Ovary (tissue), 9 donors: ENCODE results near the gene CASD1. TPM values are rescaled to one million over a fixed set of nuclear protein-coding genes. Genes with fewer than 3 reads are reported as not detected.

Source experiments
- DNase-seq, 5 donors: peaks; one replicate each; pipeline ENCODE4 v3.0.0-alpha.2; 2019 to 2020
- H3K27ac ChIP-seq, 2 donors: fragments of 200-600 bp; one replicate each; pipeline versions ENCODE4 v1.5.1 to v1.8.0; 2019 to 2022
- H3K27me3 ChIP-seq: fragments of 200-600 bp; one replicate; pipeline ENCODE4 v1.8.0; 2022
- H3K36me3 ChIP-seq: fragments of 200-600 bp; sonication (generic); one replicate; pipeline ENCODE4 v1.5.1; 2019
- H3K4me1 ChIP-seq: one replicate; pipeline ENCODE4 v1.8.1; 2013; ENCODE audit warnings: mild to moderate bottlenecking, moderate library complexity; ENCODE audit not compliant: insufficient read depth
- H3K4me3 ChIP-seq: fragments of 200-600 bp; sonication (generic); one replicate; pipeline ENCODE4 v1.5.1; 2017
- H3K9me3 ChIP-seq, 2 donors: fragments of 200-600 bp in 1 of 2; sonication (generic) in 1 of 2; one replicate each; pipeline versions ENCODE4 v1.5.1 to v1.8.1; 2013 to 2019; ENCODE audit warnings: mild to moderate bottlenecking in 1 of 2, moderate library complexity in 1 of 2
- EP300 ChIP-seq: sonication (generic); formaldehyde crosslinking; IDR thresholded peaks from one replicate; pipeline ENCODE4 v1.6.1; 2017; ENCODE audit warnings: antibody characterized with exemption
- POLR2A ChIP-seq: fragments of 450-650 bp; IDR thresholded peaks from one replicate; pipeline ENCODE4 v1.6.1; 2017; ENCODE audit warnings: antibody characterized with exemption, mild to moderate bottlenecking, moderate library complexity
- WGBS, 3 donors: extraction: QIAGEN DNeasy Blood & Tissue Kit in 1 of 3; methylation state at CpG; one replicate each; pipeline versions ENCODE4 v1.1.5 to v1.1.7; 2013 to 2017; 5-methylcytosine and 5-hydroxymethylcytosine counted together
- intact Hi-C, 4 donors: fragments of 100-400 bp; cut with DNase I; formaldehyde crosslinking; loops; one replicate each; pipeline versions ENCODE4 v1.11.0 to v1.15.1; 2022 to 2023
- polyA plus RNA-seq, 2 donors: library from polyadenylated mRNA; stranded (reverse); fragments of 200-250 nt in 1 of 2; fragments of 350-450 nt in 1 of 2; fragmentation: Illumina TruSeq in 1 of 2; extraction: RNeasy Lipid Tissue Mini Kit (QIAGEN cat#74804) in 1 of 2; gene quantifications; one replicate each; pipeline ENCODE4 v1.2.3, GENCODE V29; 2013 to 2014
- total RNA-seq, 7 donors: library from RNA; depleted of rRNA in 2 of 7; stranded (reverse); fragments of >200 nt in 2 of 7; fragmentation: NEBNext Ultra II Directional in 3 of 7; extraction: Animal tissue kit (Norgen Biotek cat#: 25700) in 3 of 7; gene quantifications; one replicate each; pipeline versions ENCODE4 v1.1.0 to v1.2.4, GENCODE V29; 2016 to 2023
- TF ChIP-seq, protein P1 (sequence below), 3 donors: fragments of 450-650 bp in 2 of 3; fragments of 200-600 bp in 1 of 3; IDR thresholded peaks; one replicate each; pipeline versions ENCODE4 v1.5.1 to v1.8.0; 2016 to 2022; ENCODE audit warnings: antibody characterized with exemption in 3 of 3, mild to moderate bottlenecking in 1 of 3
- donor health status: DM: no; HTN: no; CAD: no; lungs with moderate emphysema.
- donor health status: DM: no; HTN: no; CAD: no.
- donor health status: Bipolar disorder and iron deficiency.
- donor health status: DM: yes; HTN: yes; CAD: no.
- donor health status: DM: no; HTN: no; CAD: no.
- donor health status: DM: yes; HTN: yes; CAD: no.

Gene CASD1
- total and polyA plus RNA-seq, 9 donors: 16.7 to 32.1 (median 23.3) TPM

DNA sequence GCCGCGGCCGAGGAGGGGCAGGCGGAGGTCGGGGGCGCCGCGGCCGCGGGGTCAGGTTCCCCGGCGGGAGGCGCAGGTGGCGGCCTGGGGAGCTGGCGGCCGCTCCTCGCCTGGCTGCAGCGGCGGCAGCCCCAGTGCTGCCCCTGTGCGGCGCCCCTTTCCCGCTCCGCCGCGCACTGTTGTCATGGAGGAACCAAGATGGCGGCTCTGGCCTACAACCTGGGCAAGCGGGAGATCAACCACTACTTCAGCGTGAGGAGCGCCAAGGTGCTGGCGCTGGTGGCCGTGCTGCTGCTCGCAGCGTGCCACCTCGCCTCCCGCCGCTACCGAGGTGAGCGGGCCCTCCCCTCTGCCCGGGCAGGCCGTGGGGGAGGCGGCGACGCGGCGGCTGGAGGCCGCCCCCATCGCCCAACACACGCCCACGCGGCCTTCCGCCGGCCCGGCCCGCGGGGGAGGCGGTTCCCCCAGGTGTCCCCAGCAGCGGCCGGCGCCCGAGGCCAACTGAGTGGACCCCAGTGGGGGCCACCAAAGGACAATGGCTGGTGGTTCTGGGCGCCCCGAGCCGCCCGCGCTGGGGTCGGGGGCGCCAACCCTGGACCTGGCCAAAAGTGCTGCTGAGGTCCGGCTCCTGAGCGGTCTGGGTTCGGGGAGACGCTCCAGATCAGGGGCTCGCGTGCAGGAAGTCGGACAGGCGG lies 425 bp downstream of the CASD1 start:
- Histone ChIP-seq H3K36me3 (no peaks in the 10 kb centered on the region), H3K4me3 (peak overlapping the region; percentile 50), H3K27ac (peak overlapping the region; percentile 95 to 96), H3K4me1 (peaks cover 5% of the 10 kb centered on the region), H3K27me3 (no peaks in the 10 kb centered on the region), H3K9me3 (no peaks in the 10 kb centered on the region)
- WGBS, 3 donors: 1% methylated on average over 29 to 74 of the region's 75 CpGs
- intact Hi-C loops: no loop called here
- peak; percentile 68 to 79 (median 77) for DNase-seq
- TF ChIP-seq, protein P1, sequence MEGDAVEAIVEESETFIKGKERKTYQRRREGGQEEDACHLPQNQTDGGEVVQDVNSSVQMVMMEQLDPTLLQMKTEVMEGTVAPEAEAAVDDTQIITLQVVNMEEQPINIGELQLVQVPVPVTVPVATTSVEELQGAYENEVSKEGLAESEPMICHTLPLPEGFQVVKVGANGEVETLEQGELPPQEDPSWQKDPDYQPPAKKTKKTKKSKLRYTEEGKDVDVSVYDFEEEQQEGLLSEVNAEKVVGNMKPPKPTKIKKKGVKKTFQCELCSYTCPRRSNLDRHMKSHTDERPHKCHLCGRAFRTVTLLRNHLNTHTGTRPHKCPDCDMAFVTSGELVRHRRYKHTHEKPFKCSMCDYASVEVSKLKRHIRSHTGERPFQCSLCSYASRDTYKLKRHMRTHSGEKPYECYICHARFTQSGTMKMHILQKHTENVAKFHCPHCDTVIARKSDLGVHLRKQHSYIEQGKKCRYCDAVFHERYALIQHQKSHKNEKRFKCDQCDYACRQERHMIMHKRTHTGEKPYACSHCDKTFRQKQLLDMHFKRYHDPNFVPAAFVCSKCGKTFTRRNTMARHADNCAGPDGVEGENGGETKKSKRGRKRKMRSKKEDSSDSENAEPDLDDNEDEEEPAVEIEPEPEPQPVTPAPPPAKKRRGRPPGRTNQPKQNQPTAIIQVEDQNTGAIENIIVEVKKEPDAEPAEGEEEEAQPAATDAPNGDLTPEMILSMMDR (IDR thresholded peaks at IDR 0.05): no peak
- no peak for TF ChIP-seq POLR2A
- no peak for TF ChIP-seq EP300

DNA sequence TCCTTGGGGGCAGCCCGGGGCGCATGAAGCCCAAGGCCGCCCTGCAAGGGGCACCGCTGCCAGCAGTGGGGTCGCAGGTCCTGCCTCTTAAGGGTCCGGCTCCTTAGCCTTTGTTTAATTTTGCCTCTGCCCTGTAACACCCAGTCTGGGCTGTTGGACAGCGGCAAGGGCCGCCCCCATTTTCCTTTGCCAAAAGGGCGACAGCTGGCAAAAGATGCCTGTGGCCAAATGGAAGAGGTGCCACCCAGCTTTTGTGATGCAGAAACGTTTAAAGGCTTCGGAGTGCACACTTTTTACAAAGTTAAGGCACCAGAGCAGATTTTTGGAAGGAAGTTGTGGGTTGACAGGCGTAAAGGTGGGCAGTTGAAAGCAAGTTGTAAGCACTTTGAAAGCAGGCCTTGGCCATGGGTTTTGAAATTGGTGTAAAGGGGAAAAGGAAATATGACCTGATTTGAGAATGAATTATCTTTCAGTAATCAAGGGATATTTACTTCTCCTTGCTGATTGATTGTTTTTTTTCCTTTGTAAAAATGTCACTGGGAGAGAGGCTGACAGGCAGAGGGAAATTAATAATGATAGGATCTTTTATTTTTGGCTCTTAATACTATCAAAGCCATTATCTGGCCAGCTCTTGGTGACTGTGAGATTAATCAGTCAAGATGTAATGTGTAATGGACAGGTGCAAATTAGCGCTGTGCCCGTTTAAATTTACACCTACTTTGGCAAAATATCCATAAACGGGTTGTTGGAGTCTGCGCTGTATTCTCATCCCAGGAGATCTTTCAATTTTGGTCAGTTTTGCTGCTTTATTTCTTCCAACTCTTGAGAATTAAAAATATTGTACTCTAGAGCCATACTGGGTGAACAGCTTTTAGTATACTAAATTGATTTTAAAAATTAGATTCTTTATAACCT lies 1.2 kb downstream of the CASD1 start:
- intact Hi-C loops: no loop called here
- WGBS, 3 donors: 17 to 22% (median 19%) methylated on average over 16 of the region's 16 CpGs

GRCh38 chr7:94511718-94512117 lies 2.1 kb downstream of the CASD1 start:
- H3K4me1 ChIP-seq: peaks cover 5% of the 10 kb centered on the region

More for the DNA sequence above, 1.2 kb downstream of the CASD1 start:
- H3K4me1 ChIP-seq: peaks cover 5% of the 10 kb centered on the region
- DNase-seq: peak in 3 of 5 donors; percentile 53 to 64 (median 61)
- peak overlapping the region; percentile 50 for H3K4me3 ChIP-seq
- TF ChIP-seq EP300 (no peak), POLR2A (no peak)
- TF ChIP-seq, protein P1 (IDR thresholded peaks at IDR 0.05): no peak
- peak overlapping the region; percentile 95 to 96 for H3K27ac ChIP-seq
- no peaks in the 10 kb centered on the region for H3K27me3 ChIP-seq
- H3K36me3 ChIP-seq: no peaks in the 10 kb centered on the region
- H3K9me3 ChIP-seq: no peaks in the 10 kb centered on the region

More at GRCh38 chr7:94511718-94512117, 2.1 kb downstream of the CASD1 start:
- Histone ChIP-seq H3K27me3 (no peaks in the 10 kb centered on the region), H3K27ac (no peak overlapping the region), H3K9me3 (no peaks in the 10 kb centered on the region), H3K4me3 (no peak overlapping the region), H3K36me3 (no peaks in the 10 kb centered on the region)
- intact Hi-C loops: no loop called here
- DNase-seq: no peak
- TF ChIP-seq EP300: no peak
- TF ChIP-seq POLR2A: no peak
- TF ChIP-seq, protein P1 (IDR thresholded peaks at IDR 0.05): no peak
